Caco-2 (cell line): ENCODE results near the gene RUFY1. TPM values are rescaled to one million over a fixed set of nuclear protein-coding genes. Genes with fewer than 3 reads are reported as not detected.
"Not testable (repeated sequence)": the region's sequence is repeated elsewhere in the genome, so short reads cannot be mapped to it uniquely, and the experiment has no call there.

Experiments used
- BruUV-seq: library from RNA; stranded (reverse); fragments of 400-500 nt; replicated peaks from 2 replicates; lab custom pipeline; 2021; lab: Mats Ljungman, UMichigan
- CTCF ChIA-PET: fragments of 300-600 bp; sonication (Branson Sonifier 250); formaldehyde crosslinking; loops from one replicate; lab custom pipeline; 2022; ENCODE audit warnings: antibody characterized with exemption; lab: Charles Lee
- POLR2A ChIA-PET: fragments of 300-600 bp; sonication (Branson Sonifier 250); formaldehyde crosslinking; loops from one replicate; lab custom pipeline; 2022; ENCODE audit warnings: antibody characterized with exemption; lab: Charles Lee
- DNase-seq, 2 experiments: peaks; one replicate each; pipeline versions ENCODE4 v3.0.0 to v3.0.0-alpha.2; 2020 to 2022
- H3K27me3 ChIP-seq: replicated peaks from 2 replicates; pipeline ENCODE4 v1.6.0; 2011; ENCODE audit warnings: low read length; ENCODE audit not compliant: control insufficient read depth, insufficient read depth
- H3K36me3 ChIP-seq: 2 replicates; pipeline ENCODE4 v1.5.1; 2011; ENCODE audit warnings: low read length; ENCODE audit not compliant: control insufficient read depth, insufficient read depth
- H3K4me1 ChIP-seq: fragments of 250-450 bp; sonication (Bioruptor Pico); 2 replicates; pipeline ENCODE4 v1.5.1; 2020; ENCODE audit warnings: mild to moderate bottlenecking
- H3K4me3 ChIP-seq: 2 replicates; pipeline ENCODE4 v1.5.1; 2011; ENCODE audit warnings: low read depth, mild to moderate bottlenecking, control low read depth, low read length
- H3K9me3 ChIP-seq: fragments of 250-450 bp; sonication (Bioruptor Pico); 2 replicates; pipeline ENCODE4 v1.5.1; 2020; ENCODE audit warnings: mild to moderate bottlenecking, moderate library complexity
- H3K27ac Mint-ChIP-seq: one replicate; pipeline ENCODE4 v1.8.0; 2022; ENCODE audit warnings: mixed read lengths; ENCODE audit not compliant: unreplicated experiment
- H3K27me3 Mint-ChIP-seq: one replicate; pipeline ENCODE4 v1.8.0; 2022; ENCODE audit warnings: mixed read lengths; ENCODE audit not compliant: insufficient read depth, unreplicated experiment
- H3K36me3 Mint-ChIP-seq: one replicate; pipeline ENCODE4 v1.8.0; 2022; ENCODE audit warnings: mild to moderate bottlenecking, mixed read lengths; ENCODE audit not compliant: insufficient read depth, unreplicated experiment
- H3K4me1 Mint-ChIP-seq: one replicate; pipeline ENCODE4 v1.8.0; 2022; ENCODE audit warnings: low read depth, mixed read lengths; ENCODE audit not compliant: unreplicated experiment
- H3K4me3 Mint-ChIP-seq: one replicate; pipeline ENCODE4 v1.8.0; 2022; ENCODE audit warnings: mild to moderate bottlenecking, moderate library complexity, mixed read lengths; ENCODE audit not compliant: unreplicated experiment
- H3K9me3 Mint-ChIP-seq: one replicate; pipeline ENCODE4 v1.8.0; 2022; ENCODE audit warnings: mixed read lengths; ENCODE audit not compliant: unreplicated experiment
- CTCF ChIP-seq, 2 experiments: fragments of 200-600 bp in 1 of 2; IDR thresholded peaks; 1 replicate in 1 of 2; 2 replicates in 1 of 2; pipeline versions ENCODE4 v1.5.1 to v1.8.0; 2011 to 2022; ENCODE audit warnings: antibody characterized with exemption in 1 of 2, control low read depth in 1 of 2, inconsistent platforms in 1 of 2, low read depth in 1 of 2, low read length in 1 of 2, mild to moderate bottlenecking in 1 of 2, moderate library complexity in 1 of 2; ENCODE audit not compliant: insufficient read depth in 1 of 2, severe bottlenecking in 1 of 2, unreplicated experiment in 1 of 2
- intact Hi-C: fragments of 100-400 bp; cut with micrococcal nuclease; formaldehyde crosslinking; loops from one replicate; pipeline ENCODE4 v1.10.0; 2022; ENCODE audit not compliant: unreplicated experiment
- total RNA-seq: library from RNA; stranded (reverse); gene quantifications from 2 replicates; pipeline ENCODE4 v1.2.3, GENCODE V29; 2022

RUFY1 gene
- total RNA-seq, 1 experiment from 2014 or later, result 36.3 TPM

DNA sequence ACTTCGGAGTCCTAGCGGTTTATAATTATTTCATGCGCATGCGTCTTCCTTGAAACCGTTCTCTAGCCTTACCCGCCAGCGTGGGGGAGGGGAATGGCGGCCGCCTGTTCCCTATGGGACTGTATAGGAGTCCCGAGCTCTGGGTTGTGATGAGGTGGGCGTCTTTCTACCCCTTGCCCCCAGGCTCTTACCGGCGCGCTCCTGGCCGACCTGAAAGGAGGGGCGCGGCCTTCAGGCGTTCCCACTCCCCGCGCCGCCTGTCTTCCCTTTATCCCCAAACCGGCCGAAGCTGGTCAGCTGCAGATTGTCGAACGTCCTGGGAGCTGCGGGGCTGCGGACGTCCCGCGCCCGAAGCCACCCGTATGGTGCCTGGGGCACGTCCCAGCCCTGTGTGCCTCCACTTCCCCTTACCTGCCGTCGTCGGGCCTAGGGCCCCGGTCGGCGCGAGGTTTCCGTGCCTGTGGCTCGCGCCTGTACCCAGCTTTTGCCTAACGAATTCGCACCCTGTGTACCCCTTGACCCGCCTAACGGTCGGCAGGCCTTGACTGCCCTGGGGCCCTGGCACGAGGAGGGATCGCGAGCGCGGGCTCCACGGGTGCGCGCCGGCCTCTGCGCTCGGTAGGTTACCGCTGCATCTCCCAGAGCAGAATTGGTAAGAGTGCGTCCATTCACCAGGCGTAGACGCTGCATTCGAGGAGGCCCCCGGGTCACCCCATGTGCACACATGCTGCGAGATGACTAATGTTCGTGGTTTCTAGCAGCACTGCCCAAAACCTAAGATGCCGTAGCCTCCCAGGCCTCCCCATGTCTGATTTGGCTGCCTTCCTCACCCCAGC is 73.8 kb downstream of the RUFY1 start:
- ChIA-PET CTCF (interaction anchor here (0.6 to 1.6 kb wide), 3 partner anchors 16 to 109 kb away, joined by 3 to 5 read pairs (median 4); partner anchors contain the start of gene MAML1), POLR2A (interaction anchor here (0.5 to 2.5 kb wide), 20 partner anchors 9 to 564 kb away, joined by 3 to 42 read pairs (median 4); partner anchors contain the start of genes MAML1, RUFY1 and ZNF354C)
- Mint-ChIP-seq H3K4me3 (peak overlapping the region; percentile 95), H3K36me3 (peaks cover 60% of the 10 kb centered on the region), H3K9me3 (no peaks in the 10 kb centered on the region), H3K27me3 (peaks cover 3% of the 10 kb centered on the region), H3K27ac (peak overlapping the region; percentile 99), H3K4me1 (peaks cover 31% of the 10 kb centered on the region)
- TSS peak; percentile 88 for BruUV-seq
- intact Hi-C loops, result loop anchor here (1.0 to 10.0 kb wide), 4 partner anchors 55 to 191 kb away; partner anchors contain the start of gene CANX
- H3K36me3 ChIP-seq, result peaks cover under 1% of the 10 kb centered on the region; the same call in 1 of the 2 replicates
- peak in 1 of 2 experiments; percentile 43 for DNase-seq
- no peak for TF ChIP-seq CTCF (IDR thresholded peaks at IDR 0.05; ENCODE audit: insufficient read depth in 1 of 2, low read depth in 1 of 2, low read length in 1 of 2, severe bottlenecking in 1 of 2, unreplicated experiment in 1 of 2)
- peak overlapping the region; percentile 74 for H3K4me3 ChIP-seq
- peaks cover 28% of the 10 kb centered on the region for H3K4me1 ChIP-seq
- no peaks in the 10 kb centered on the region for H3K9me3 ChIP-seq
- H3K27me3 ChIP-seq, result no peaks in the 10 kb centered on the region

DNA sequence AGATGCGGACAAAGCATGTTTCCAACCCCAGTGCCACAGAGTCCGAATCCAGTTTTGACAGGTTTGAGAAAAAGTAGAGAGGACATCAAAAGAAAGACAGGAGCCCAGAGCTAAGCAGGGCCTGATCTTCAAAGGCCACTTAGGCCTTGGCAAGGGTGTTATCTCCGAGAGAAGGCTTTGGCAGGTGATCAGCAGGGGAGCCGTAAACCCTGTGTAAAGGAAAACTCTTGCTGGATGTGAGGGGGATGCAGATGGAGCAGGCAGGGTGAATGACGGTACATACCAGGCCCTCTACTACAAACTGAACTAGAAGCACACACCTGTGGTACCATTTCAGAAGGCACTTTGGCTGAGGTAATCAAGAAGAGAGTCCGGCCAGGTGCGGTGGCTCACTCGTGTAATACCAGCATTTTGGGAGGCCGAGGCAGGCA is 74.5 kb downstream of the RUFY1 start:
- Mint-ChIP-seq H3K9me3 (no peaks in the 10 kb centered on the region), H3K4me1 (peaks cover 28% of the 10 kb centered on the region), H3K27me3 (peaks cover 3% of the 10 kb centered on the region), H3K36me3 (peaks cover 53% of the 10 kb centered on the region), H3K4me3 (peak overlapping the region; percentile 95), H3K27ac (peak overlapping the region; percentile 99)
- no peaks in the 10 kb centered on the region for H3K27me3 ChIP-seq
- DNase-seq, result peak in 1 of 2 experiments; percentile 51
- peaks cover 28% of the 10 kb centered on the region for H3K4me1 ChIP-seq
- TF ChIP-seq CTCF (IDR thresholded peaks at IDR 0.05; ENCODE audit: insufficient read depth in 1 of 2, low read depth in 1 of 2, low read length in 1 of 2, severe bottlenecking in 1 of 2, unreplicated experiment in 1 of 2), result no peak
- POLR2A ChIA-PET, result no interaction called here
- no peaks in the 10 kb centered on the region for H3K36me3 ChIP-seq
- no TSS peak for BruUV-seq
- intact Hi-C loops, result loop anchor here (5.0 to 10.0 kb wide), 2 partner anchors 68 to 190 kb away; no protein-coding TSS in a partner anchor
- CTCF ChIA-PET, result no interaction called here
- no peaks in the 10 kb centered on the region for H3K9me3 ChIP-seq
- peak overlapping the region; percentile 74 for H3K4me3 ChIP-seq

GRCh38 chr5:179633501-179634369 is 83.4 kb downstream of the RUFY1 start:
- H3K27me3 Mint-ChIP-seq, BruUV-seq, CTCF ChIA-PET, H3K27me3 ChIP-seq, H3K4me1 ChIP-seq, H3K36me3 ChIP-seq, intact Hi-C loops, H3K9me3 ChIP-seq, H3K36me3 Mint-ChIP-seq, H3K4me1 Mint-ChIP-seq, H3K9me3 Mint-ChIP-seq, H3K27ac Mint-ChIP-seq: not testable (repeated sequence)
- H3K4me3 Mint-ChIP-seq, result peak overlapping the region; percentile 49
- peak overlapping the region; percentile 29 for H3K4me3 ChIP-seq
- DNase-seq, result peak in 1 of 2 experiments; percentile 17
- POLR2A ChIA-PET, result interaction anchor here (1.3 kb wide), 1 partner anchor 10 kb away, joined by 6 read pairs; the partner anchor contains the start of gene HNRNPH1

- CTCF ChIA-PET, H3K4me1 Mint-ChIP-seq, H3K27ac Mint-ChIP-seq, intact Hi-C loops, H3K9me3 ChIP-seq, POLR2A ChIA-PET, H3K4me1 ChIP-seq, H3K27me3 ChIP-seq, H3K27me3 Mint-ChIP-seq, H3K4me3 Mint-ChIP-seq, H3K36me3 Mint-ChIP-seq, H3K36me3 ChIP-seq, H3K9me3 Mint-ChIP-seq: not testable (repeated sequence)
- BruUV-seq, result TSS peak; percentile 44
- peak in 1 of 2 experiments; percentile 45 for DNase-seq
- peak overlapping the region; percentile 28 for H3K4me3 ChIP-seq
Observed at GRCh38 chr5:179634370-179635172, 84.2 kb downstream of the RUFY1 start.
